CD4-positive, alpha-beta T cell treated with Interleukin-21 for 1 hour (primary cell): ENCODE results near the gene TOMM7.
"Not testable (repeated sequence)": the region's sequence is repeated elsewhere in the genome, so short reads cannot be mapped to it uniquely, and the experiment has no call there.

Source experiments
- DNase-seq: peaks from one replicate; pipeline ENCODE4 v3.0.0-alpha.2; 2020

The TOMM7 gene

DNA sequence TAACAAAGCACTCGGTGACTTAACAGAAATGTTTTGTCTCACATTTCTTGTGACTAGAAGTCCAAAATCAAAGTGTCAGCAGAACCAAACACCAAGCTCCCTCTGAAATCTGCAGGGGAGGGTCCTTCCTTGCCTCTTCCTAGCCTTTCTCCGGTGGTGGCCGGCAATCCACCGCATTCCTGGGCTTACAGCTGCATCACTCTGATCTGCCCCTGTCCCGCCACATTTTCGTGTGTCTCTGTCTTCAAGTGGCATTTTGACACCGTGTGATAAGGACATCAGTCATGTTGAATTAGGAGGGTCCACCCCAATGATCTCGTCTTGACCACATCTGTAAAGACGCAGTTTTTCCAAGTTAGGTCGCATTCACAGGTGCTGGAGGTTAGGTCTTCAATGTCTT is 30.5 kb upstream of the TOMM7 start:
- DNase-seq = no peak

GRCh38 chr7:22851145-22851544 is 28.5 kb upstream of the TOMM7 start:
- no peak for DNase-seq

GRCh38 chr7:22850394-22850793 is 27.7 kb upstream of the TOMM7 start:
- DNase-seq = not testable (repeated sequence)

DNA sequence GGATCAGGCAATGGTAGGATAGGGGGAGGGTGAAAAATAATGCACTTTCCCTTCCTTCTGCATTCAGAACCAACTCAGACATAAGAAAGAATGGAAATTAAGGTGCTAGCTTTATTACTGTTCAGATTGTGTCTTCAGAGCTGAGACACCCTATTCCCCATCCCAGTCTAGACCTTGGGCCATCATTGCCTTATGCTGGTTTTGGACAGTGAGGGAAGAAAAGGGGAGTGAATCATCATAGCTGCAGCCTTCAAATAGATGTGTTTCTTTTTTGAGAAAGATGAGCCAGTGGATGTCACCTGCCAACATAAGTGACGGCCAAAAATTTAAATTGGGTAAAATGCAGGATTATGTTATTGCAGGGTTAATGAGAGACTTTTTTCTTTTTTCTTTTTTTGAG is 27.0 kb upstream of the TOMM7 start:
- DNase-seq = no peak

GRCh38 chr7:22849172-22849571 is 26.5 kb upstream of the TOMM7 start:
- no peak for DNase-seq

GRCh38 chr7:22846961-22847360 is 24.3 kb upstream of the TOMM7 start:
- DNase-seq = no peak

DNA sequence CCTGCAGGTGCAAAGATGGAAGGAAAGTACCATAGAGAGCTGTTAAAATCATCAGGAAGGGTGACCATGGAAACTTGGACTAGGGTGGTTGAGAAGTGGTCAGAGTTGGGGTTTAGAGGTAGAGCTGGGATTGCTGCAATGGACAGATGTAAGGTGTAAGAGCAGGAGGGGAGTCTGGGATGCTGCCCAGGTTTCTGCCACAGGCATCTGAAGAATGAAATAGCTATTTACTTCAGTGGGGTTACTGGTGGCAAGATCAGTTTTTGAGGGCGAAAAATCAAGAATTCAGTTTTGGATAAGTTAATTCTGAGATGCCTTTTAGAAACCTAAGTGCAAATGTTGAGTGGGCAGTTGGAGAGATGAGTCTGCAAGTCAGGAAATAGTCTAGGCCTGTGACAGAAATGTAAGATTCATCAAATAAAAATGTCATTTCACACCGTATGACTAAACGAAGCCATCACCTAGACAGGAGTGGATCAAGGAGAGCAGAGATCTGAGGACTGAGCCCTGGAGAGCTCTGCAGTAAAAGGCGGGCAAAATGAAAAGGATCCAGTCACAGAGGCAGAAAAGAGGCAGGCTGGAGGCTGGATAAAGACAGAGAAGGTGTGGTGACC is 22.7 kb upstream of the TOMM7 start:
- DNase-seq = no peak

DNA sequence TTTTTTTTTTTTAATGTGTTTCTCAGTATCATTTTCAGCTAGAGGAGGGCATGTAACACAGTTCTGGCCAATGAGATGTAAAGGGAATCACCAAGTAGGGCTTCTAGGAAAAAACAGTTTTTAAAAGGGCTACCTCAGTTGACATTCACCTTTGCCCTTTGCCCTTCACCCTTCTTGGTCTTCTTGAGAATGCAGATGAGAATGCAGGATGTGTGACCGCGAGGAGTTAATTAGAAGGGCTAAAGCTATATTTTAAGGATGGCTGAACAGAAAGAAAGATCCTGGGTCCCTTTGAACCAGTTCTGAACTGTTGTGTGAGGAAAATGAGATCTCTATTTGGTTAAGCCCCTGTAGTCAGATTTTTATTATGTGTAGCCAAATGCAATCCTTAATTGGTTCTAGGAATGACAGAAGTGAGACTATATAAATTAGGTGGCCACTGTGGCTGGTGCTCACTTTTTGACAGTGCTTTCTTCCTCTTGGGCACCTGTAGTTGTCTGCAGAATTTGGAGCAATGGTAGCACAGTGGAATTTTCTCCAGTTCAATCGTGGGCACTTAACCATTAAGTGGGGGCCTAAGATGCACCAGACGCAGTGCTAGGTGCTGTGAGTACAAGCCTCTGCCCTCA is 21.1 kb upstream of the TOMM7 start:
- DNase-seq = no peak

DNA sequence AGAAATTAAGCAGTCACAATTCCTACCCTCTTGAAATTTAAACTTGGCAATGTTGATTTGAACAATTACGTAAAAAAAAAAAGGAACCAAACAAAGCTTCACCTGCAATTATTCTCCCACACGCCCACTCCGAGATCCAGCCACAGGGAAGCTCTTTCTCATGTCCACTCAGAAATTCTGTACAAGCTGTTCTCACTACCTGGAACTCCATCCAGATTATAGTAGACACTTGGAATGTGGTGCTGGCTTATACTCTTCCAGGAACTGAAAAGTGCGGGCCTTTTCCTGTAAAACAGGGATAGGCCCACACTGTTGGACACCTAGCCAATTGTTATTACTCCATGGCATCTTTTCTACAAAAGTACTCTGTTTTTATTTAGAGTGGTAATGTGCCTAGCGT is 20.3 kb upstream of the TOMM7 start:
- no peak for DNase-seq

DNA sequence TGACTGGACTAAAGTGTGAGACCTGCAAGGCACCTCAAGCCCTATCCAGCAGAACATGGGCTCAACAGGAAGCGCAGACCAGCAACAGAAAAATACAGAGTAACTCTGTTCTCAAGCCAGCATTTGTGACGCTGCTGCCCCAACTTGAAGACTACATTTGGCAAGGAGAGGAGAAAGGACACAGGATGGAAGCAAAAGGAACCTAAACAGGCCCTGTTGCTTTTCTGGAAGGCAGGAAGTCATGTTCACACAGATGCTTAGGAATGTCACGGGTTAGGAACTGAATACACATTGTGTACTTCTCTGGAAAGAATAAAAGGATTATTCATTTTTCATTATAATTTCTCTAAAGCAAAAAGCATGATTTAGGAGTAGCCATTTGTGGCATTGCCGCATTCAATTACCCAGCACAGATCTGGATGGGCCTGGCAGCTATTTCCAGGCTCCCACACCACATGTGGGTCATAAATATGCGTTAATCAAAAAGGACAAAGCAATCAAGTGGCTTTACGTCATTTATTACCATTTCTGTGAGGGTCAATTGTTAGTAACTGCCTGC is 19.8 kb upstream of the TOMM7 start:
- no peak for DNase-seq

DNA sequence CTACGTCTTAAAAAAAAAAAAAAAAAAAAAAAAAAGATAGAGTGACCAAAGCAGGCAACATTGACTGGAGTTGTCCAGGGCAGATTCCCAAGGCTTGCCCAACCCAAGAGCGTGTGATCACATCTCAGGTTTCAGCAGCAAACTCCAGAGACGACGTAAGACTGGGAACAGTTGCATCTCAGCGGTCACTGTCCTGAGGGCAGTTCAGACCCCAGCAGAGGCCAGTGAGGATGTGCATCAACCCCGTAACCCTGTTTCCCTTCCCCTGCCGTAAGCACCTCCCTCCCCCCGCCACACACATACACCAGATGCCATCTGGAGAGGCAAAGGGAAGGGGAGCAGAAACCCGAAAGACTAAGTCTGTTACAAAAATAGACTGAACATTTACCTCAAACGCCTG is 19.3 kb upstream of the TOMM7 start:
- no peak for DNase-seq

DNA sequence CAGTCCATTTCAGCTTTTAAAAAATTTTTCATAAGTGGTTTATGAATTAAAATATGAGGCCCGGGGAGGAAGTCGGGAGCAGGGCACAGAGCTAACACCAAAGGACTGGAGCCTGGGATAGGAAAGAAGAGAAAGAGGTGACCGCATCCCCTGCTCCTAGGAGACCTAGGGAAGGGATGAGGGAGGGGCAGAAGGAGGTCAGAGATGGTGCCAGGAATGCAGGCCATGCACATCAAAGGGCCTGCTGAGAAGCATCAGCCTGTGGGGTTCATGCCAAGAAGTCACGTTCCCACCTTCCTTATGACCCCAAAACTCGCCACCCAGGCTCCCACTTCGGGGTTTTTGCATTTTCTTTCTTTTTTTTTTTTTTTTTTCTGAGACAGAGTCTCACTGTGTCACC is 14.7 kb upstream of the TOMM7 start:
- DNase-seq = no peak

GRCh38 chr7:22836506-22836905 is 13.9 kb upstream of the TOMM7 start:
- DNase-seq = not testable (repeated sequence)

DNA sequence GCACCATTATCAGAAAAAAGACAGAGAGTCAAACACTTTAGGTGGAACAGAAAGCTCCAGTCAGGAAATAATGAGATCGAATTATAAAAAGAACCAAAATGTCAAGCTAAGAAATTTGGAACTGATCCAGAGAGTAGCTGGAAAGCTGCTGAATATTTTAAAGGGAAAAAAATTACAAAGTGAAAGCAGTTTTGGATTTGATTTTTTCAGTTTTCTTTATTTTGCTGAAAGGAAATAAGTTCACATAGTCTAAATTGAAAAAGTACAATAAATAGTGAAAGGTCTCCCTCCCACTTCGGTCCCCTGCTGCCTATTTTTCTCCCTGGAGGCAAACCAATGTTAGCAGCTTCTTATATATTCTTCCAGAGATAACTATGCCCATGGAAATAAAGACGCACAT is 11.3 kb upstream of the TOMM7 start:
- DNase-seq = no peak

- DNase-seq = no peak
Measured at GRCh38 chr7:22833113-22833855, 10.6 kb upstream of the TOMM7 start.

DNA sequence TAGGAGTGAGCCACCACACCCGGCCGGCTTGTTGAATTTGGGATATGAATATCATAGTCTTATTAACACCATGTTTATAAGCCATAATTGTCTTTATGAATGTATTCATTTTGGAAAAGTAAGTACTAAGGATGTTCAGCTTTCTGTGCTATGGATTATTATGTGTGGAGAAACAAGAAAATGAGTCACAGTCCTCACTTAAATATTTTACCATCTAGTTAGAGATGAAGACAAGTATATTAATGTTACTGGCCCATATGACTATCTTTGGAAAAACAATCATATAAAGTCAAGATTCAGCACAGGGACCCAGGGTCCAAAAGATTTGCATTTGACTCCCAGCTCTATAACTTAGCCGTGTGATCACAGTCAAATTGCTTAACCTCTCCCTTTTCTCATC is 9.8 kb upstream of the TOMM7 start:
- DNase-seq = no peak

GRCh38 chr7:22831602-22832305 is 9.1 kb upstream of the TOMM7 start:
- DNase-seq = no peak

GRCh38 chr7:22827563-22827962 is 4.9 kb upstream of the TOMM7 start:
- DNase-seq = no peak

- DNase-seq = no peak
Measured at GRCh38 chr7:22826593-22826992, 3.9 kb upstream of the TOMM7 start.

DNA sequence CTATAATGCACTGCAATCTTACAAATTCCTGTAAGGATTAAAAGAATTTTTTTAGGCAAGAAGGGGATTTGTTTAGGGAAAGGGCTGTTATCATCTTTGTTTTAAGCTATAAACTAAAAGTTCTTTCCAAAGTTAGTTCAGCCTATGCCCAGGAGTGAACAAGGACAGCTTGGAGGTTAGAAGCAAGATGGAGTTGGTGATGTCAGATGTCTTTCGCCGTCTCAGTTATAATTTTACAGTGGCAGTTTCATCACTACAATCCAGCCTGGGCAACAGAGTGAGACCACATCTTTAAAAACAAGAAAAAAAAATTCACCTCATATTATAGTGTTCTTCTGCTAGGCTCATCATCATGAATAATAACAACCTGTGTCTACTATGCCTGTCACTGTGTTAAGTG is 2.1 kb upstream of the TOMM7 start:
- no peak for DNase-seq

- no peak for DNase-seq
Measured at GRCh38 chr7:22823142-22823497, 471 bp upstream of the TOMM7 start.

- DNase-seq = peak; percentile 5
Measured at GRCh38 chr7:22821702-22822485, 755 bp downstream of the TOMM7 start.

DNA sequence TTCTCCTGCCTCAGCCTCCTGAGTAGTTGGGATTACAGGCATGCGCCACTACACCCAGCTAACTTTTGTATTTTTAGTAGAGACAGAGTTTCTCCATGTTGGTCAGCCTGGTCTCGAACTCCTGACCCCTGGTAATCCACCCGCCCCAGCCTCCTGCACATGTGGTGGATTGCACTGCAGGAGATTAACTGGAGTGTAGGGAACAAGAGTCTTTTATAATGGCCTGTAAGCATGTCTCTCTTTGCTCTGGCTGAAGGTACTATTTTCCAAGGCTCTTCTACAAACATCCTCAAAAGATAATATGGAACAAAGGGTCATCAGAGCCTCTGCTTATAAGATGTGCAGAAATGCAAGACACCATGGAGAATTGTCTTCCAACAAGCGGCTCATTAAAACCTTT is 3.2 kb downstream of the TOMM7 start:
- no peak for DNase-seq
